Ishikawa (cell line): ENCODE data around the gene KIF6.

Experiments
- CEBPB ChIP-seq: IDR thresholded peaks from 2 replicates; pipeline ENCODE4 v1.6.1; 2012
- CREB1 ChIP-seq: IDR thresholded peaks from 2 replicates; pipeline ENCODE4 v1.6.1; 2012; ENCODE audit warnings: low read depth
- EP300 ChIP-seq: IDR thresholded peaks from 2 replicates; pipeline ENCODE4 v1.6.1; 2012; ENCODE audit warnings: borderline replicate concordance
- FOXM1 ChIP-seq: IDR thresholded peaks from 2 replicates; pipeline ENCODE4 v1.6.1; 2012; ENCODE audit warnings: low read depth, borderline replicate concordance
- MAX ChIP-seq: IDR thresholded peaks from 2 replicates; pipeline ENCODE4 v1.6.1; 2012
- NFIC ChIP-seq: IDR thresholded peaks from 2 replicates; pipeline ENCODE4 v1.6.1; 2012
- RAD21 ChIP-seq: IDR thresholded peaks from 2 replicates; pipeline ENCODE4 v1.6.1; 2012; ENCODE audit warnings: low read depth
- REST ChIP-seq: IDR thresholded peaks from 2 replicates; pipeline ENCODE4 v1.6.1; 2012; ENCODE audit warnings: low read depth, mild to moderate bottlenecking
- TAF1 ChIP-seq: IDR thresholded peaks from 2 replicates; pipeline ENCODE4 v1.6.1; 2012; ENCODE audit warnings: low read depth, mild to moderate bottlenecking
- TCF12 ChIP-seq: IDR thresholded peaks from 2 replicates; pipeline ENCODE4 v1.6.1; 2012; ENCODE audit warnings: low read depth
- TEAD4 ChIP-seq: IDR thresholded peaks from 2 replicates; pipeline ENCODE4 v1.6.1; 2012
- YY1 ChIP-seq: IDR thresholded peaks from 2 replicates; pipeline ENCODE4 v1.6.1; 2012; ENCODE audit warnings: low read depth
- ZBTB7A ChIP-seq: IDR thresholded peaks from 2 replicates; pipeline ENCODE4 v1.6.1; 2012; ENCODE audit warnings: low read depth

GRCh38 chr6:39646751-39647420 is 78.3 kb downstream of the KIF6 start:
- no peak for TF ChIP-seq MAX
- no peak for TF ChIP-seq CEBPB
- TF ChIP-seq TAF1 = no peak
- no peak for TF ChIP-seq EP300
- no peak for TF ChIP-seq RAD21
- TF ChIP-seq TCF12 = no peak
- no peak for TF ChIP-seq YY1
- TF ChIP-seq REST = no peak
- TF ChIP-seq NFIC = no peak
- no peak for TF ChIP-seq ZBTB7A
- TF ChIP-seq FOXM1 = no peak
- TF ChIP-seq TEAD4 = no peak
- TF ChIP-seq CREB1 = no peak
